H1 (cell line): ENCODE data around the gene ZFP57. TPM values are rescaled to one million over a fixed set of nuclear protein-coding genes. Genes with fewer than 3 reads are reported as not detected.

ENCODE experiments used
- CTCF ChIA-PET: fragments of 300-600 bp; sonication (Branson Sonifier 250); formaldehyde crosslinking; loops from one replicate; lab custom pipeline; 2021; ENCODE audit not compliant: partially characterized antibody; lab: Charles Lee
- POLR2A ChIA-PET: fragments of 300-600 bp; sonication (Branson Sonifier 250); formaldehyde crosslinking; loops from one replicate; lab custom pipeline; 2021; ENCODE audit warnings: inconsistent platforms; ENCODE audit not compliant: partially characterized antibody; lab: Charles Lee
- DNase-seq, 2 experiments: peaks; one replicate each; pipeline versions ENCODE4 v3.0.0 to v3.0.0-alpha.2; 2010 to 2022; ENCODE audit warnings: low spot score in 2 of 2, low read depth in 1 of 2, mixed read lengths in 1 of 2
- FAIRE-seq: peaks from 2 replicates; lab custom pipeline; 2011; peaks lifted over from hg19 to GRCh38; lab: Jason Lieb, UNC
- H2AFZ ChIP-seq: 2 replicates; pipeline ENCODE4 v1.8.1; 2012; ENCODE audit warnings: low read length, inconsistent platforms
- H2AK5ac ChIP-seq: 2 replicates; pipeline ENCODE4 v1.6.1; 2013; ENCODE audit warnings: low read depth, low read length
- H2BK120ac ChIP-seq: replicated peaks from 2 replicates; pipeline ENCODE3; 2013; ENCODE audit warnings: low read depth, low read length, inconsistent platforms
- H2BK12ac ChIP-seq: 2 replicates; pipeline ENCODE4 v1.6.1; 2013; ENCODE audit warnings: low read depth, low read length
- H2BK15ac ChIP-seq: 2 replicates; pipeline ENCODE4 v1.6.1; 2013; ENCODE audit warnings: low read length
- H2BK20ac ChIP-seq: 2 replicates; pipeline ENCODE4 v1.6.1; 2013; ENCODE audit warnings: low read length
- H2BK5ac ChIP-seq: 2 replicates; pipeline ENCODE4 v1.6.1; 2013; ENCODE audit warnings: low read depth, low read length
- H3K14ac ChIP-seq: 2 replicates; pipeline ENCODE4 v1.6.1; 2013; ENCODE audit warnings: inconsistent platforms; ENCODE audit not compliant: insufficient read length
- H3K18ac ChIP-seq: 2 replicates; pipeline ENCODE4 v1.6.1; 2013; ENCODE audit warnings: low read length; ENCODE audit errors: extremely low read depth
- H3K23ac ChIP-seq: 2 replicates; pipeline ENCODE4 v1.6.1; 2013; ENCODE audit warnings: inconsistent platforms; ENCODE audit not compliant: insufficient read length
- H3K23me2 ChIP-seq: 2 replicates; pipeline ENCODE4 v1.6.1; 2013; ENCODE audit warnings: low read depth, low read length
- H3K27ac ChIP-seq: 2 replicates; pipeline ENCODE4 v1.6.1; 2011; ENCODE audit warnings: low read depth, low read length, inconsistent platforms
- H3K27me3 ChIP-seq, 4 experiments: replicated peaks in 1 of 4; 1 replicate in 1 of 4; 2 replicates in 3 of 4; pipeline versions ENCODE4 v1.6.1 to v1.8.1; 2011 to 2013; ENCODE audit warnings: low read length in 3 of 4, mild to moderate bottlenecking in 3 of 4, inconsistent platforms in 2 of 4, mixed read lengths in 2 of 4, moderate library complexity in 1 of 4; ENCODE audit not compliant: control insufficient read depth in 3 of 4, insufficient read depth in 3 of 4; ENCODE audit errors: extremely low read depth in 1 of 4
- H3K36me3 ChIP-seq, 4 experiments: 2 replicates each; pipeline versions ENCODE4 v1.6.1 to v1.8.1; 2011 to 2013; ENCODE audit warnings: mild to moderate bottlenecking in 4 of 4, low read length in 3 of 4, moderate library complexity in 2 of 4, control low read depth in 1 of 4, inconsistent platforms in 1 of 4; ENCODE audit not compliant: insufficient read depth in 4 of 4, control insufficient read depth in 2 of 4
- H3K4ac ChIP-seq: replicated peaks from 2 replicates; pipeline ENCODE3; 2013; ENCODE audit warnings: low read length, low read depth, mixed read lengths, inconsistent platforms; ENCODE audit not compliant: insufficient read length
- H3K4me1 ChIP-seq, 4 experiments: replicated peaks in 1 of 4; 1 replicate in 1 of 4; 2 replicates in 3 of 4; pipeline versions ENCODE4 v1.6.1 to v1.8.1; 2011 to 2013; ENCODE audit warnings: low read length in 3 of 4, inconsistent platforms in 2 of 4, mixed read lengths in 1 of 4; ENCODE audit not compliant: insufficient read depth in 4 of 4, control insufficient read depth in 3 of 4
- H3K4me2 ChIP-seq, 2 experiments: 2 replicates each; pipeline versions ENCODE4 v1.6.1 to v1.8.1; 2011 to 2013; ENCODE audit warnings: low read depth in 2 of 2, low read length in 2 of 2, control low read depth in 1 of 2, inconsistent platforms in 1 of 2, mild to moderate bottlenecking in 1 of 2; ENCODE audit not compliant: insufficient read depth in 1 of 2
- H3K4me3 ChIP-seq, 4 experiments: fragments of 200-600, 300-600 bp in 1 of 4; sonication (generic), shearing (Covaris generic), sonication (Bioruptor Twin) in 1 of 4; 2 replicates each; pipeline versions ENCODE4 v1.5.1 to v1.8.1; 2011 to 2016; ENCODE audit warnings: low read length in 4 of 4, low read depth in 3 of 4, control low read depth in 2 of 4, inconsistent platforms in 2 of 4, mild to moderate bottlenecking in 2 of 4, mixed read lengths in 1 of 4, moderate library complexity in 1 of 4; ENCODE audit not compliant: insufficient read depth in 2 of 4; ENCODE audit errors: extremely low read depth in 1 of 4
- H3K56ac ChIP-seq: replicated peaks from 2 replicates; pipeline ENCODE3; 2013; ENCODE audit warnings: low read depth, mild to moderate bottlenecking, mixed read lengths, low read length, inconsistent platforms; ENCODE audit not compliant: insufficient read length
- H3K79me1 ChIP-seq: 2 replicates; pipeline ENCODE4 v1.6.1; 2013; ENCODE audit warnings: low read depth, low read length, control low read depth
- H3K79me2 ChIP-seq, 2 experiments: 2 replicates each; pipeline versions ENCODE4 v1.6.1 to v1.8.1; 2012 to 2013; ENCODE audit warnings: low read length in 2 of 2, mild to moderate bottlenecking in 2 of 2, inconsistent platforms in 1 of 2; ENCODE audit not compliant: insufficient read depth in 2 of 2, control insufficient read depth in 1 of 2
- H3K9ac ChIP-seq, 4 experiments: replicated peaks in 1 of 4; 1 replicate in 1 of 4; 2 replicates in 3 of 4; pipeline versions ENCODE4 v1.6.1 to v1.8.1; 2011 to 2013; ENCODE audit warnings: low read depth in 3 of 4, low read length in 3 of 4, control low read depth in 2 of 4, mild to moderate bottlenecking in 2 of 4, moderate library complexity in 2 of 4, inconsistent platforms in 1 of 4; ENCODE audit errors: extremely low read depth in 1 of 4
- H3K9me3 ChIP-seq, 2 experiments: 2 replicates each; pipeline versions ENCODE4 v1.6.1 to v1.8.1; 2012 to 2013; ENCODE audit warnings: mild to moderate bottlenecking in 2 of 2, moderate library complexity in 2 of 2, control low read depth in 1 of 2, inconsistent platforms in 1 of 2, low read depth in 1 of 2, low read length in 1 of 2, mixed read lengths in 1 of 2; ENCODE audit not compliant: insufficient read depth in 2 of 2
- H4K20me1 ChIP-seq, 2 experiments: replicated peaks in 1 of 2; 2 replicates each; pipeline versions ENCODE3 to v1.8.1; 2011 to 2013; ENCODE audit warnings: inconsistent platforms in 2 of 2, low read length in 2 of 2, mild to moderate bottlenecking in 1 of 2; ENCODE audit not compliant: insufficient read depth in 2 of 2, control insufficient read depth in 1 of 2
- H4K5ac ChIP-seq: 2 replicates; pipeline ENCODE4 v1.6.1; 2013; ENCODE audit warnings: low read length, low read depth, mixed read lengths, inconsistent platforms; ENCODE audit not compliant: insufficient read length
- H4K8ac ChIP-seq: 2 replicates; pipeline ENCODE4 v1.8.0; 2013; ENCODE audit warnings: mild to moderate bottlenecking, moderate library complexity, low read length, inconsistent platforms; ENCODE audit not compliant: insufficient read depth; ENCODE audit errors: extremely low read depth
- H4K91ac ChIP-seq: replicated peaks from 2 replicates; pipeline ENCODE3; 2013; ENCODE audit warnings: low read length, mixed read lengths, inconsistent platforms; ENCODE audit not compliant: insufficient read length
- BRCA1 ChIP-seq: IDR thresholded peaks from 2 replicates; pipeline ENCODE4 v1.6.1; 2012; ENCODE audit warnings: low read depth, low read length, improper control_type of control experiment
- CHD1 ChIP-seq: IDR thresholded peaks from 2 replicates; pipeline ENCODE4 v1.6.1; 2012; ENCODE audit warnings: low read depth, low read length, improper control_type of control experiment
- EP300 ChIP-seq, 2 experiments: IDR thresholded peaks; 1 replicate in 1 of 2; 2 replicates in 1 of 2; pipeline ENCODE4 v1.6.1; 2011 to 2012; ENCODE audit warnings: low read depth in 2 of 2, low read length in 2 of 2, mild to moderate bottlenecking in 2 of 2, borderline replicate concordance in 1 of 2, inconsistent platforms in 1 of 2, moderate library complexity in 1 of 2
- EZH2 ChIP-seq: fragments of 200-600 bp; sonication (generic); IDR thresholded peaks from 2 replicates; pipeline ENCODE4 v1.7.1; 2012; ENCODE audit warnings: low read depth, mild to moderate bottlenecking, moderate library complexity, low read length, inconsistent platforms; ENCODE audit not compliant: severe bottlenecking
- KDM1A ChIP-seq: fragments of 200-600, 300-600 bp; sonication (generic); IDR thresholded peaks from 2 replicates; pipeline ENCODE4 v1.7.1; 2016; ENCODE audit warnings: mild to moderate bottlenecking, low read length, borderline replicate concordance
- NANOG ChIP-seq: IDR thresholded peaks from 2 replicates; pipeline ENCODE4 v1.6.1; 2011; ENCODE audit warnings: low read length, low read depth, mild to moderate bottlenecking, inconsistent platforms; ENCODE audit not compliant: insufficient read depth, poor library complexity, severe bottlenecking
- RXRA ChIP-seq: IDR thresholded peaks from 2 replicates; pipeline ENCODE4 v1.6.1; 2011; ENCODE audit warnings: low read depth, mild to moderate bottlenecking, low read length, moderate library complexity; ENCODE audit not compliant: insufficient read depth
- SIRT6 ChIP-seq: IDR thresholded peaks from one replicate; pipeline ENCODE4 v1.7.1; 2012; ENCODE audit warnings: low read length, inconsistent platforms
- SUZ12 ChIP-seq: fragments of 200-600 bp; sonication (generic); IDR thresholded peaks from 2 replicates; pipeline ENCODE4 v1.6.1; 2012; ENCODE audit warnings: mild to moderate bottlenecking, inconsistent platforms, low read length, moderate library complexity, mixed read lengths
- WGBS, 2 experiments: shearing (Covaris generic) in 1 of 2; methylation state at CpG; one replicate each; pipeline versions ENCODE4 v1.1.6 to v1.1.7; 2013 to 2015; ENCODE audit warnings: low lambda C conversion rate in 2 of 2, mixed read lengths in 2 of 2, inconsistent platforms in 1 of 2, low coverage in 1 of 2, missing lambda C conversion rate in 1 of 2; ENCODE audit not compliant: insufficient replicate concordance in 2 of 2, insufficient coverage in 1 of 2, insufficient read length in 1 of 2; ENCODE audit errors: extremely low coverage in 1 of 2, missing lambda C conversion rate in 1 of 2; 5-methylcytosine and 5-hydroxymethylcytosine counted together
- polyA plus RNA-seq, 7 experiments: library from polyadenylated mRNA; depleted of rRNA in 3 of 7; stranded (reverse) in 5 of 7; unstranded in 2 of 7; fragments of >200 nt in 5 of 7; fragments of 200-250 nt in 2 of 7; gene quantifications; 1 replicate in 5 of 7; 2 replicates in 1 of 7; 4 replicates in 1 of 7; pipeline versions ENCODE4 v1.2.1 to v1.2.3, GENCODE V29; 2011 to 2013; ENCODE audit warnings: missing spikeins in 2 of 7, mixed read lengths in 2 of 7
- total RNA-seq: library from RNA; stranded (reverse); fragmentation: NEBNext Ultra II Directional; extraction: Animal tissue kit (Norgen Biotek cat#: 25700); gene quantifications from 2 replicates; pipeline ENCODE4 v1.2.1, GENCODE V29; 2021

The ZFP57 gene
- total and polyA plus RNA-seq, 2 of the 8 experiments (the other 6 are each of a cell fraction or from before 2014, with no cell fraction given): 0.85 to 1.2 TPM

DNA sequence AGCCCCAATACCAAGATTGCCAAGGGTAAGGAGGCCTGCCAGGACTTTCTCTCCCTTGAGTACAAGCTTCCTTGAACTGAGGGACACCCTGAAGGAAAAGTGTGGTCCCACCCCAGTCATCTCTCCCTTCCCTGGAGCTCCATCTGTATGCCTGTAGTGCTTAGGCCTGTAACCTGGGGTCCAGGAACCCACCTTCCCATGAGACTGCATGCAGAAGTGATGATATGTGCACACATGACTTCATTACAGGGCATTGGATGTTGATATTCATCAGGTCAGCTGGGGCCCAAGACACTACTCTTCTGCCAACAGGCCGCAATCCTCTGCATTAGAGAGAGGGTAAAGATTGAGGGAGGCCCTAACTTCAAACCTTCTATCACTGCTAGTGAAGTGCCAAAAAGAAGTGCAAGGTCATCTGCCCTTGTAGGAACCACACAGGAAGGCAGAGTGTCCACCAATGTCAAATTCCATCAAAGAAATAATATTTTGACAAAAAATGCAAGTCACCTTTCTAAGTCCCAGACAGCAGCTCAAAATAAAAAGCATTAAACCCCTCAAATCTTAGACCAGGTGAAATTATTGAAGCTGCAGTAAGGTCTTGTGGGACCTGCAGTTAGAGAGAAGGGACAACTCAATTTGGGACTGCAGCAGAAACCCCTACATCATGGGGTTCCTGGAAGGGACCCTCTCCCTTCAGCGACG, 47.4 kb upstream of the ZFP57 start:
- no peak for FAIRE-seq
- peaks cover 7 to 24% (median 21%) of the 10 kb centered on the region in 4 experiments for H3K27me3 ChIP-seq
- peaks cover 0 to 6% (median under 1%) of the 10 kb centered on the region in 4 experiments; a peak in 3 of 7 replicates for H3K4me1 ChIP-seq

More for the DNA sequence above, 47.4 kb upstream of the ZFP57 start:
- 88% methylated on average over 3 of the region's 3 CpGs; no CpG with 5 or more reads in 1 of the 2 experiments for WGBS, 2 experiments
- Histone ChIP-seq H3K79me1 (no peaks in the 10 kb centered on the region), H2BK120ac (no peak overlapping the region), H3K4ac (no peak overlapping the region), H3K79me2 (no peaks in the 10 kb centered on the region), H2AFZ (no peak overlapping the region), H3K9ac (no peak overlapping the region), H3K4me2 (no peak overlapping the region), H3K23ac (no peak overlapping the region), H2BK15ac (no peak overlapping the region), H4K91ac (no peak overlapping the region), H4K5ac (no peak overlapping the region), H2BK5ac (no peak overlapping the region), H2AK5ac (no peak overlapping the region), H3K18ac (no peak overlapping the region), H4K8ac (no peak overlapping the region), H3K23me2 (peaks cover 8% of the 10 kb centered on the region; the same call in 1 of the 2 replicates), H4K20me1 (peaks cover 0 to 1% of the 10 kb centered on the region in 2 experiments), H3K9me3 (no peaks in the 10 kb centered on the region), H2BK12ac (no peak overlapping the region), H3K14ac (no peak overlapping the region), H3K4me3 (no peak overlapping the region), H2BK20ac (no peak overlapping the region), H3K27ac (no peak overlapping the region), H3K36me3 (no peaks in the 10 kb centered on the region), H3K56ac (no peak overlapping the region)
- ChIA-PET CTCF (interaction anchor here (0.8 to 3.5 kb wide), 9 partner anchors 10 to 112 kb away, joined by 3 to 19 read pairs (median 4); no protein-coding TSS in a partner anchor), POLR2A (no interaction called here)
- DNase-seq: no peak
- no peak for TF ChIP-seq BRCA1
- TF ChIP-seq SIRT6: no peak
- TF ChIP-seq CHD1: no peak
- TF ChIP-seq NANOG: no peak
- no peak for TF ChIP-seq EZH2
- no peak for TF ChIP-seq EP300 (IDR thresholded peaks at IDR 0.05; ENCODE audit: borderline replicate concordance in 1 of 2, low read depth in 2 of 2, low read length in 2 of 2)
- TF ChIP-seq SUZ12: no peak
- TF ChIP-seq KDM1A: no peak
- no peak for TF ChIP-seq RXRA
